Measurements from ENCODE around the gene C3orf33. TPM values are rescaled to one million over a fixed set of nuclear protein-coding genes. Genes with fewer than 3 reads are reported as not detected.

C3orf33 gene
- total and polyA plus RNA-seq, 11 donors, result 2.9 to 8.8 (median 5.1) TPM

- no peak for TF ChIP-seq CTCF (IDR thresholded peaks at IDR 0.05)
- no peak for TF ChIP-seq POLR2A (IDR thresholded peaks at IDR 0.05)
- peaks cover 5 to 34% (median 12%) of the 10 kb centered on the region in 9 donors for H3K27me3 ChIP-seq
- ATAC-seq, result no peak
Observed at GRCh38 chr3:155747286-155747945, 58.7 kb downstream of the C3orf33 start.

GRCh38 chr3:155746703-155747102, 59.4 kb downstream of the C3orf33 start:
- TF ChIP-seq CTCF (IDR thresholded peaks at IDR 0.05), result no peak
- TF ChIP-seq POLR2A (IDR thresholded peaks at IDR 0.05), result no peak
- DNase-seq (no peak), ATAC-seq (no peak)
- Histone ChIP-seq H3K4me1 (peaks cover 0 to 29% (median 5%) of the 10 kb centered on the region in 12 donors), H3K4me3 (no peak overlapping the region), H3K27me3 (peaks cover 5 to 41% (median 16%) of the 10 kb centered on the region in 9 donors), H3K36me3 (no peaks in the 10 kb centered on the region), H3K9me3 (no peaks in the 10 kb centered on the region), H3K27ac (no peak overlapping the region)
- WGBS, 4 donors, result 82 to 96% (median 90%) methylated on average over 1 of the region's 1 CpG
- intact Hi-C loops (cut with DNase I), result loop anchor here in 1 of 10 donors (10.0 kb wide), 1 partner anchor 128 kb away; the partner anchor contains the start of gene GMPS

More at GRCh38 chr3:155747286-155747945, 58.7 kb downstream of the C3orf33 start:
- WGBS, 4 donors, result 59 to 68% (median 68%) methylated on average over 2 of the region's 2 CpGs
- intact Hi-C loops (cut with DNase I), result loop anchor here in 1 of 10 donors (10.0 kb wide), 1 partner anchor 127 kb away; the partner anchor contains the start of gene GMPS
- H3K4me1 ChIP-seq, result peaks cover 0 to 29% (median 5%) of the 10 kb centered on the region in 12 donors
- H3K9me3 ChIP-seq, result no peaks in the 10 kb centered on the region
- no peaks in the 10 kb centered on the region for H3K36me3 ChIP-seq
- DNase-seq, result no peak
- H3K4me3 ChIP-seq, result no peak overlapping the region
- no peak overlapping the region for H3K27ac ChIP-seq

- Histone ChIP-seq H3K36me3 (no peaks in the 10 kb centered on the region), H3K4me1 (peaks cover 0 to 29% (median 5%) of the 10 kb centered on the region in 12 donors), H3K27ac (no peak overlapping the region), H3K9me3 (no peaks in the 10 kb centered on the region), H3K27me3 (peaks cover 5 to 47% (median 16%) of the 10 kb centered on the region in 9 donors), H3K4me3 (peak overlapping the region in 10 of 12 donors; percentile 7 to 77 (median 65))
- WGBS, 4 donors, result 19 to 21% (median 20%) methylated on average over 19 of the region's 19 CpGs
- TF ChIP-seq POLR2A (IDR thresholded peaks at IDR 0.05), result no peak
- TF ChIP-seq CTCF (IDR thresholded peaks at IDR 0.05), result no peak
- ATAC-seq (peak in 3 of 4 donors; percentile 23 to 44 (median 30)), DNase-seq (no peak)
- intact Hi-C loops (cut with DNase I), result loop anchor here in 1 of 10 donors (10.0 kb wide), 1 partner anchor 129 kb away; the partner anchor contains the start of gene GMPS
Observed at GRCh38 chr3:155745795-155746550, 60.1 kb downstream of the C3orf33 start.

Measured in heart left ventricle (tissue), 16 donors.